Osteocyte (in vitro differentiated cells): ENCODE results near the gene GRM3. TPM values are rescaled to one million over a fixed set of nuclear protein-coding genes. Genes with fewer than 3 reads are reported as not detected.

Source experiments
- DNase-seq: peaks from one replicate; pipeline ENCODE4 v3.0.0; 2021; ENCODE audit warnings: mixed read lengths; ENCODE audit not compliant: unreplicated experiment; ENCODE audit errors: extremely low spot score
- H3K27ac Mint-ChIP-seq: one replicate; pipeline ENCODE4 v1.8.0; 2021; ENCODE audit warnings: mild to moderate bottlenecking, mixed read lengths; ENCODE audit not compliant: unreplicated experiment
- H3K27me3 Mint-ChIP-seq: one replicate; pipeline ENCODE4 v1.8.0; 2021; ENCODE audit warnings: mixed read lengths; ENCODE audit not compliant: unreplicated experiment
- H3K36me3 Mint-ChIP-seq: one replicate; pipeline ENCODE4 v1.8.0; 2021; ENCODE audit warnings: mixed read lengths; ENCODE audit not compliant: unreplicated experiment
- H3K4me1 Mint-ChIP-seq: one replicate; pipeline ENCODE4 v1.8.0; 2021; ENCODE audit warnings: mixed read lengths; ENCODE audit not compliant: unreplicated experiment
- H3K4me3 Mint-ChIP-seq: one replicate; pipeline ENCODE4 v1.8.0; 2021; ENCODE audit warnings: mild to moderate bottlenecking, moderate library complexity, mixed read lengths; ENCODE audit not compliant: unreplicated experiment
- H3K9me3 Mint-ChIP-seq: one replicate; pipeline ENCODE4 v1.8.0; 2021; ENCODE audit warnings: mixed read lengths; ENCODE audit not compliant: unreplicated experiment
- CTCF ChIP-seq: fragments of 200-600 bp; sonication (generic); IDR thresholded peaks from 2 replicates; pipeline ENCODE4 v1.5.0; 2021; ENCODE audit warnings: antibody characterized with exemption, mild to moderate bottlenecking, moderate library complexity
- total RNA-seq: library from RNA; stranded (reverse); gene quantifications from 2 replicates; pipeline ENCODE4 v1.2.1, GENCODE V29; 2021

The GRM3 gene
- total RNA-seq, 1 donor from 2014 or later, result not detected

DNA sequence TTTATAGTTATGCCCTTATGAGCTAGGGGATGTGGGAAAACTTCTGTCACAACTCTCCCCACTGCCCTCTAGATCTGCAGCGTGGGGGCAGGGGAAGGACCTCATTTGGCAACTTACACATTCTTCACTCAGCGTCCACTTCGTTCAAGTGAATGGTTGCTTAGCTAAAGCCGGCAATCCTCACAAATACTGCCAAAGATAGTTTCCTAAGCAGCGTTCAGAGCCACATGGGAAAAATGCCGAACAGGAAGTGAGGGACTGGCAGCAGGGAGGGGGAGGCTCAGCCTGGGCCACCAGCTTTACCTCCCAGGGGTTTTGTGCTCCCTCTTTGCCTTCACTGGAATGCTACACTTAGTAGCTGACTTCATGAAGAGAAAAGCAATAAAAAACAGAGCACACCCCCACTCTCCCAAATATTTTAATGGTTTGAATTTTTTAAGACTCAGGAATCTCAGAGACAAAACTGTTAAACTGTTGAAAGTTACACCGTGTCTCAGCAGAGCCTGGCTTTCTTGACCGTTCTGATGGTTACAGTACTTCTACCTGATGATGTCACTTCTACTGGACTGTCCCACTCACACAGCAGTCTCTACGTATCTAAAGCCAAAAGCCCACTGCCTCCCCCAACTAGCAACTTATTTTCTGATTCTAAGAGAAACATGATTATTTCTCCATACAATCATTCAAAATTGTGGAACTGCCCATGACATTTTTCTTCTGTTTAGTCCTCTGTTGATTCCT, 10.4 kb downstream of the GRM3 start:
- H3K4me3 Mint-ChIP-seq, result no peak overlapping the region
- H3K36me3 Mint-ChIP-seq, result no peaks in the 10 kb centered on the region
- TF ChIP-seq CTCF, result no peak
- no peaks in the 10 kb centered on the region for H3K4me1 Mint-ChIP-seq
- peaks cover 7% of the 10 kb centered on the region for H3K27me3 Mint-ChIP-seq
- no peak for DNase-seq
- no peaks in the 10 kb centered on the region for H3K9me3 Mint-ChIP-seq
- no peak overlapping the region for H3K27ac Mint-ChIP-seq

DNA sequence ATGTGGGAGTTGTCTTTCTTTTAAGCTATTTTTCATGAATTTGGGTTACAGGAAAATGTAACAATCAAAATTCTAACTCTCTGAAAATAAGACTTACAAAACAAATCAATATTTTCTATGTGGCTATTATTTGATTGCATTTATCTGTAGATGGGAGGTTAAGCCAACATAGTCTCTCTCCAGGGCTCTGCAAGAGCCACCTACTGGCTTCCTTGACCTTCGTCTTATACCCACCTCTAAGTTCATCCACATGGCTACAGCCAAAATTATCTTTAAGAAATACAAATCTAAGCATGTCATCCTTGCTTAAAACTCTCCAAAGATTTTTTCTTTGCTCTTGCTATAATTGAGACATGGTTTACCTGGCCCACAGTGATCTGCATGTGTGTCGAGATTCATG, 14.2 kb downstream of the GRM3 start:
- Mint-ChIP-seq H3K4me3 (no peak overlapping the region), H3K36me3 (no peaks in the 10 kb centered on the region), H3K9me3 (no peaks in the 10 kb centered on the region), H3K4me1 (no peaks in the 10 kb centered on the region), H3K27ac (no peak overlapping the region), H3K27me3 (peaks cover 5% of the 10 kb centered on the region)
- no peak for TF ChIP-seq CTCF
- DNase-seq, result no peak

- Mint-ChIP-seq H3K27ac (no peak overlapping the region), H3K27me3 (peaks cover 2% of the 10 kb centered on the region), H3K9me3 (no peaks in the 10 kb centered on the region), H3K36me3 (no peaks in the 10 kb centered on the region), H3K4me3 (no peak overlapping the region), H3K4me1 (no peaks in the 10 kb centered on the region)
- no peak for DNase-seq
- no peak for TF ChIP-seq CTCF
Observed at GRCh38 chr7:86660950-86661462, 17.3 kb downstream of the GRM3 start.

DNA sequence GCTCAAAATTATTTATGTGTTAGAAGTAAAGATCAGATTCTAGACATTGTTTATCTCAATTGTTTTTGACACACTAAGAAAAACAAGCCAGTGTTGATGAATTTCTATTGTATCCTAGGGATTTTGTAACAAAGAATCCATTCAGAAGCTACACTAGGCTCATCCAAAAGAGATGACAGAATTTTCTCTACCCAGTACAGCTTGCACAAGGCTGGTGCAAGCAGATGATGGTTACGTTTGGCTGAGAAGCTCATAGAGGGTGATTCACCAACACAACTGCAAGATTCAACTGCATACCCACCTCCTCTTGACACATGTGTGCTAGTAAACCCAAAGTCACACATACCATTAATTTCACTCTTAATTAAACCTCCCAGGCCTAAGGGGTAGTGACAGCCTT, 20.8 kb downstream of the GRM3 start:
- H3K9me3 Mint-ChIP-seq, result no peaks in the 10 kb centered on the region
- H3K4me3 Mint-ChIP-seq, result no peak overlapping the region
- H3K36me3 Mint-ChIP-seq, result no peaks in the 10 kb centered on the region
- no peak overlapping the region for H3K27ac Mint-ChIP-seq
- H3K4me1 Mint-ChIP-seq, result no peaks in the 10 kb centered on the region
- no peak for TF ChIP-seq CTCF
- peaks cover 3% of the 10 kb centered on the region for H3K27me3 Mint-ChIP-seq
- no peak for DNase-seq

- no peak for DNase-seq
- no peak overlapping the region for H3K4me3 Mint-ChIP-seq
- H3K27ac Mint-ChIP-seq, result no peak overlapping the region
- H3K27me3 Mint-ChIP-seq, result peaks cover 3% of the 10 kb centered on the region
- no peaks in the 10 kb centered on the region for H3K4me1 Mint-ChIP-seq
- no peaks in the 10 kb centered on the region for H3K9me3 Mint-ChIP-seq
- no peak for TF ChIP-seq CTCF
- no peaks in the 10 kb centered on the region for H3K36me3 Mint-ChIP-seq
Observed at GRCh38 chr7:86664991-86665390, 21.3 kb downstream of the GRM3 start.
